ENCODE measurements around the gene EVA1B.

Gene EVA1B

GRCh38 chr1:36345353-36345752, 21.9 kb upstream of the EVA1B start:
- no peak for DNase-seq

GRCh38 chr1:36344395-36344680, 20.9 kb upstream of the EVA1B start:
- DNase-seq, result no peak

- DNase-seq, result no peak
These were observed 20.4 kb upstream of the EVA1B start for GRCh38 chr1:36343651-36344394.

GRCh38 chr1:36342426-36343185, 19.2 kb upstream of the EVA1B start:
- DNase-seq, result no peak

- no peak for DNase-seq
These were observed 18.3 kb upstream of the EVA1B start for GRCh38 chr1:36341626-36342320.

- no peak for DNase-seq
These were observed 16.2 kb upstream of the EVA1B start for GRCh38 chr1:36339615-36340014.

GRCh38 chr1:36339215-36339614, 15.8 kb upstream of the EVA1B start:
- DNase-seq, result no peak

- no peak for DNase-seq
These were observed 14.4 kb upstream of the EVA1B start for GRCh38 chr1:36337830-36338229.

- no peak for DNase-seq
These were observed 7.5 kb upstream of the EVA1B start for GRCh38 chr1:36330940-36331339.

GRCh38 chr1:36329817-36330216, 6.4 kb upstream of the EVA1B start:
- DNase-seq, result no peak

- peak; percentile 31 for DNase-seq
These were observed 5.3 kb upstream of the EVA1B start for GRCh38 chr1:36328713-36329112.

GRCh38 chr1:36328088-36328480, 4.6 kb upstream of the EVA1B start:
- no peak for DNase-seq

GRCh38 chr1:36327421-36328087, 4.1 kb upstream of the EVA1B start:
- DNase-seq, result no peak

- DNase-seq, result no peak
These were observed 3.1 kb upstream of the EVA1B start for GRCh38 chr1:36326499-36326898.

- DNase-seq, result no peak
These were observed 883 bp upstream of the EVA1B start for GRCh38 chr1:36324353-36324703.

- DNase-seq, result no peak
These were observed 434 bp downstream of the EVA1B start for GRCh38 chr1:36322786-36323635.

- DNase-seq, result no peak
These were observed 1.2 kb downstream of the EVA1B start for GRCh38 chr1:36322041-36322785.

GRCh38 chr1:36321119-36321951, 2.1 kb downstream of the EVA1B start:
- DNase-seq, result no peak

- DNase-seq, result no peak
These were observed 2.7 kb downstream of the EVA1B start for GRCh38 chr1:36320767-36321118.

- DNase-seq, result no peak
These were observed 3.1 kb downstream of the EVA1B start for GRCh38 chr1:36320291-36320761.

GRCh38 chr1:36309397-36309796, 14.0 kb downstream of the EVA1B start:
- DNase-seq, result no peak
